Measurements from ENCODE around the gene SULT4A1.

The SULT4A1 gene

GRCh38 chr22:43819931-43820640 is 42.2 kb downstream of the SULT4A1 start:
- no peak for TF ChIP-seq POLR2AphosphoS5 (IDR thresholded peaks at IDR 0.05; ENCODE audit: low read depth, low read length)

- TF ChIP-seq FOXP2 (optimal IDR thresholded peaks at IDR 0.05; ENCODE audit: borderline replicate concordance, extremely low read depth, extremely low read length, insufficient read depth) (no peak), REST (IDR thresholded peaks at IDR 0.05; ENCODE audit: insufficient read depth in 1 of 2, low read depth in 2 of 2, low read length in 2 of 2) (no peak), TAF1 (IDR thresholded peaks at IDR 0.05; ENCODE audit: borderline replicate concordance, insufficient read depth, low read length) (no peak), SIN3A (IDR thresholded peaks at IDR 0.05; ENCODE audit: borderline replicate concordance, insufficient read depth, low read length) (no peak), POLR2AphosphoS5 (IDR thresholded peaks at IDR 0.05; ENCODE audit: low read depth, low read length) (no peak)
Measured at GRCh38 chr22:43819421-43819921, 42.8 kb downstream of the SULT4A1 start.

- TF ChIP-seq FOXP2 (optimal IDR thresholded peaks at IDR 0.05; ENCODE audit: borderline replicate concordance, extremely low read depth, extremely low read length, insufficient read depth) (no peak), POLR2AphosphoS5 (IDR thresholded peaks at IDR 0.05; ENCODE audit: low read depth, low read length) (no peak), TAF1 (IDR thresholded peaks at IDR 0.05; ENCODE audit: borderline replicate concordance, insufficient read depth, low read length) (no peak), SIN3A (IDR thresholded peaks at IDR 0.05; ENCODE audit: borderline replicate concordance, insufficient read depth, low read length) (no peak), REST (IDR thresholded peaks at IDR 0.05; ENCODE audit: insufficient read depth in 1 of 2, low read depth in 2 of 2, low read length in 2 of 2) (no peak)
Measured at GRCh38 chr22:43818981-43819380, 43.3 kb downstream of the SULT4A1 start.

GRCh38 chr22:43817402-43817801 is 44.9 kb downstream of the SULT4A1 start:
- TF ChIP-seq POLR2AphosphoS5 (IDR thresholded peaks at IDR 0.05; ENCODE audit: low read depth, low read length) (no peak), TAF1 (IDR thresholded peaks at IDR 0.05; ENCODE audit: borderline replicate concordance, insufficient read depth, low read length) (no peak), FOXP2 (optimal IDR thresholded peaks at IDR 0.05; ENCODE audit: borderline replicate concordance, extremely low read depth, extremely low read length, insufficient read depth) (no peak), SIN3A (IDR thresholded peaks at IDR 0.05; ENCODE audit: borderline replicate concordance, insufficient read depth, low read length) (no peak), REST (IDR thresholded peaks at IDR 0.05; ENCODE audit: insufficient read depth in 1 of 2, low read depth in 2 of 2, low read length in 2 of 2) (no peak)

- TF ChIP-seq SIN3A (IDR thresholded peaks at IDR 0.05; ENCODE audit: borderline replicate concordance, insufficient read depth, low read length): no peak
- TF ChIP-seq FOXP2 (optimal IDR thresholded peaks at IDR 0.05; ENCODE audit: borderline replicate concordance, extremely low read depth, extremely low read length, insufficient read depth): no peak
- no peak for TF ChIP-seq REST (IDR thresholded peaks at IDR 0.05; ENCODE audit: insufficient read depth in 1 of 2, low read depth in 2 of 2, low read length in 2 of 2)
- TF ChIP-seq TAF1 (IDR thresholded peaks at IDR 0.05; ENCODE audit: borderline replicate concordance, insufficient read depth, low read length): no peak
- TF ChIP-seq POLR2AphosphoS5 (IDR thresholded peaks at IDR 0.05; ENCODE audit: low read depth, low read length): no peak
Measured at GRCh38 chr22:43814264-43814663, 48.0 kb downstream of the SULT4A1 start.

Measured in PFSK-1 (cell line).